ENCODE measurements around the gene AK8. TPM values are rescaled to one million over a fixed set of nuclear protein-coding genes. Genes with fewer than 3 reads are reported as not detected.

The AK8 gene
- total RNA-seq, 1 donor from 2014 or later, result 0.22 TPM

- Mint-ChIP-seq H3K27ac (ENCODE audit: unreplicated experiment) (no peak overlapping the region), H3K36me3 (ENCODE audit: low read depth) (peaks cover 7% of the 10 kb centered on the region), H3K9me3 (ENCODE audit: low read depth) (peaks cover 32% of the 10 kb centered on the region), H3K4me1 (ENCODE audit: low read depth) (peaks cover 11% of the 10 kb centered on the region), H3K4me3 (ENCODE audit: unreplicated experiment) (no peak overlapping the region), H3K27me3 (ENCODE audit: low read depth) (no peaks in the 10 kb centered on the region)
- TF ChIP-seq, protein P1, sequence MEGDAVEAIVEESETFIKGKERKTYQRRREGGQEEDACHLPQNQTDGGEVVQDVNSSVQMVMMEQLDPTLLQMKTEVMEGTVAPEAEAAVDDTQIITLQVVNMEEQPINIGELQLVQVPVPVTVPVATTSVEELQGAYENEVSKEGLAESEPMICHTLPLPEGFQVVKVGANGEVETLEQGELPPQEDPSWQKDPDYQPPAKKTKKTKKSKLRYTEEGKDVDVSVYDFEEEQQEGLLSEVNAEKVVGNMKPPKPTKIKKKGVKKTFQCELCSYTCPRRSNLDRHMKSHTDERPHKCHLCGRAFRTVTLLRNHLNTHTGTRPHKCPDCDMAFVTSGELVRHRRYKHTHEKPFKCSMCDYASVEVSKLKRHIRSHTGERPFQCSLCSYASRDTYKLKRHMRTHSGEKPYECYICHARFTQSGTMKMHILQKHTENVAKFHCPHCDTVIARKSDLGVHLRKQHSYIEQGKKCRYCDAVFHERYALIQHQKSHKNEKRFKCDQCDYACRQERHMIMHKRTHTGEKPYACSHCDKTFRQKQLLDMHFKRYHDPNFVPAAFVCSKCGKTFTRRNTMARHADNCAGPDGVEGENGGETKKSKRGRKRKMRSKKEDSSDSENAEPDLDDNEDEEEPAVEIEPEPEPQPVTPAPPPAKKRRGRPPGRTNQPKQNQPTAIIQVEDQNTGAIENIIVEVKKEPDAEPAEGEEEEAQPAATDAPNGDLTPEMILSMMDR (IDR thresholded peaks at IDR 0.05), result no peak
- no peak for DNase-seq (ENCODE audit: low spot score)
Observed at GRCh38 chr9:132697230-132697629, 180.9 kb downstream of the AK8 start.

DNA sequence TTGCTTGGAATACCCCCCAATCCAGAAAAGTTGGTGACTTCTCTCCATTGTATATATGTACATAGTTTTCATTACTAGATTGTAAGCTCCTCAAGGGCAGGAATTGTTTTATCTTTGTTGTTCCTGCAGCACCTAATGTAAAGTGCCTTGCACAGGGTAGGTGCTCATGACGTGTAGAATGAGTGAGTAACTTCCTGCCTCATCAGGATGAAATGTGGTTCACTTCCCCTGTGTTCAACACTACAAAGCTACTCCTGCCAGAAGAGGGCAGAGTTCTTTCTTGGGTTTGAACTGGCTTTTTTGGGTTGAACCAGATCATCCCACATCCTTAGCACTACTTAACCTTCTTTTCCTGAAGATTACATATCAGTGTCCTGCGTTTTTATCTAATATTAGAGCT lies 183.9 kb downstream of the AK8 start:
- TF ChIP-seq, protein P1 (IDR thresholded peaks at IDR 0.05), result no peak
- H3K9me3 Mint-ChIP-seq (ENCODE audit: low read depth), result peaks cover 32% of the 10 kb centered on the region
- no peak overlapping the region for H3K27ac Mint-ChIP-seq (ENCODE audit: unreplicated experiment)
- H3K4me1 Mint-ChIP-seq (ENCODE audit: low read depth), result peaks cover 16% of the 10 kb centered on the region
- H3K27me3 Mint-ChIP-seq (ENCODE audit: low read depth), result no peaks in the 10 kb centered on the region
- DNase-seq (ENCODE audit: low spot score), result no peak
- H3K4me3 Mint-ChIP-seq (ENCODE audit: unreplicated experiment), result no peak overlapping the region
- H3K36me3 Mint-ChIP-seq (ENCODE audit: low read depth), result peaks cover 24% of the 10 kb centered on the region

GRCh38 chr9:132690696-132691095 lies 187.4 kb downstream of the AK8 start:
- peaks cover 14% of the 10 kb centered on the region for H3K4me1 Mint-ChIP-seq (ENCODE audit: low read depth)
- TF ChIP-seq, protein P1 (IDR thresholded peaks at IDR 0.05), result no peak
- no peak overlapping the region for H3K4me3 Mint-ChIP-seq (ENCODE audit: unreplicated experiment)
- peaks cover 35% of the 10 kb centered on the region for H3K36me3 Mint-ChIP-seq (ENCODE audit: low read depth)
- no peak for DNase-seq (ENCODE audit: low spot score)
- H3K9me3 Mint-ChIP-seq (ENCODE audit: low read depth), result peaks cover 4% of the 10 kb centered on the region
- no peaks in the 10 kb centered on the region for H3K27me3 Mint-ChIP-seq (ENCODE audit: low read depth)
- H3K27ac Mint-ChIP-seq (ENCODE audit: unreplicated experiment), result no peak overlapping the region

GRCh38 chr9:132683873-132684272 lies 194.2 kb downstream of the AK8 start:
- TF ChIP-seq, protein P1 (IDR thresholded peaks at IDR 0.05), result no peak
- Mint-ChIP-seq H3K27me3 (ENCODE audit: low read depth) (no peaks in the 10 kb centered on the region), H3K9me3 (ENCODE audit: low read depth) (no peaks in the 10 kb centered on the region), H3K27ac (ENCODE audit: unreplicated experiment) (no peak overlapping the region), H3K4me1 (ENCODE audit: low read depth) (peaks cover 4% of the 10 kb centered on the region), H3K36me3 (ENCODE audit: low read depth) (peaks cover 34% of the 10 kb centered on the region), H3K4me3 (ENCODE audit: unreplicated experiment) (no peak overlapping the region)
- DNase-seq (ENCODE audit: low spot score), result no peak

DNA sequence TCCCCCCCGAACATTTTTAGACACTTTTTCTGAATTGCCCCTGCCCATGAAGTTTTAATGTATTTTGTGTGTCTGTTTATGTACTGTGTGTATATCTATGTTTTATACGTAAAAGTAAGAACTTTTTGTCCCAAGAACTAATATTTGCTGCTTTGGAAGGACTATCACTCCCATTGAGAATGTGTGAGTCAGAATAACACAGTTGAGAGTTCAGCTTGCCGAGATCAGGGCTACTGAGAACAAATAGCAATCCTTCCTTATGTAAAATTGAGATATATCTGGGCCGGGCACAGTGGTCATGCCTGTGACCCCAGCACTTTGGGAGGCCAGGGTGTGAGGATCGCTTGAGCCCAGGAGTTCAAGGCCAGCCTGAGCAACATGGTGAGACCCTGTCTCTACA lies 196.5 kb downstream of the AK8 start:
- TF ChIP-seq, protein P1 (IDR thresholded peaks at IDR 0.05), result no peak
- Mint-ChIP-seq H3K4me3 (ENCODE audit: unreplicated experiment) (no peak overlapping the region), H3K4me1 (ENCODE audit: low read depth) (peaks cover 4% of the 10 kb centered on the region), H3K27me3 (ENCODE audit: low read depth) (no peaks in the 10 kb centered on the region), H3K27ac (ENCODE audit: unreplicated experiment) (no peak overlapping the region), H3K9me3 (ENCODE audit: low read depth) (no peaks in the 10 kb centered on the region), H3K36me3 (ENCODE audit: low read depth) (peaks cover 37% of the 10 kb centered on the region)
- DNase-seq (ENCODE audit: low spot score), result no peak

All from chondrocyte (in vitro differentiated cells).